HG02943 (cell line): ENCODE data around the gene TTC39C.
A peak's percentile ranks its signal among the peaks of the same experiment; 100 is the strongest.

Experiments
- ATAC-seq: cut with Tn5 transposase; IDR thresholded peaks from one replicate; pipeline ENCODE4 v1.9.1; 2021; ENCODE audit warnings: mild to moderate bottlenecking, low read depth, moderate library complexity; ENCODE audit not compliant: unreplicated experiment

TTC39C gene

GRCh38 chr18:24176727-24177416 is 162.3 kb downstream of the TTC39C start:
- peak; percentile 79 for ATAC-seq

- ATAC-seq: no peak
These were observed 163.1 kb downstream of the TTC39C start for GRCh38 chr18:24177499-24178133.

DNA sequence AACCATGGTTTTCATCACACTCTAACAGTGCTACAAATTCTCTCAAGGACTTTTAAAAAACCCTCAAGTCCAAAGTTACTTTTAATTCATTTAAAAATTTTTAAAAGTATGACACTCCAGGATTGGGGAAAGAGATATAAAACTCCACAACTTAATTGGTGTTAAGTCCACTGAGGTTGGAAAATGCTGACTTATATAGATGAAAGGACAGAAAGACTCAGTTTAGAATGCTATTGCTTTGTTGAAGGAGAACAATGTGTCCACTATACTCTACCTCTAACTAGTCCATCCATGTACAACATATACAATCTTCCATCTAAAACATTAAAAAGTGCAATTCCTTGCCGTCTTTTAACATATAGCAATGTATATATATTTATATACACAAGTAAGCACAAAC is 165.5 kb downstream of the TTC39C start:
- no peak for ATAC-seq

GRCh38 chr18:24181806-24182205 is 167.3 kb downstream of the TTC39C start:
- ATAC-seq: no peak
